HFFc6 (cell line): Measurements from ENCODE around the gene HEXIM1. TPM values are rescaled to one million over a fixed set of nuclear protein-coding genes. Genes with fewer than 3 reads are reported as not detected.

ENCODE experiments used
- DNase-seq: peaks from one replicate; pipeline ENCODE4 v3.0.0-alpha.2; 2018
- H3K27ac Mint-ChIP-seq: 2 replicates; pipeline ENCODE4 v1.8.0; 2020; ENCODE audit warnings: mild to moderate bottlenecking, mixed read lengths
- H3K27me3 Mint-ChIP-seq: 2 replicates; pipeline ENCODE4 v1.8.0; 2021; ENCODE audit warnings: mild to moderate bottlenecking, moderate library complexity, mixed read lengths; ENCODE audit not compliant: insufficient read depth
- H3K36me3 Mint-ChIP-seq: 2 replicates; pipeline ENCODE4 v1.8.0; 2021; ENCODE audit warnings: low read depth, mixed read lengths
- H3K4me1 Mint-ChIP-seq: 2 replicates; pipeline ENCODE4 v1.8.0; 2020; ENCODE audit warnings: low read depth, mixed read lengths
- H3K4me3 Mint-ChIP-seq: 2 replicates; pipeline ENCODE4 v1.8.0; 2020; ENCODE audit warnings: mild to moderate bottlenecking, moderate library complexity, mixed read lengths
- H3K9me3 Mint-ChIP-seq: 2 replicates; pipeline ENCODE4 v1.8.0; 2020; ENCODE audit warnings: mild to moderate bottlenecking, mixed read lengths
- total RNA-seq, 6 experiments: library from RNA; stranded (reverse); fragmentation: NEBNext Ultra II Directional; extraction: Animal tissue kit (Norgen Biotek cat#: 25700); gene quantifications; 2 replicates in 1 of 6; 3 replicates in 5 of 6; pipeline ENCODE4 v1.2.3, GENCODE V29; 2021
- TF ChIP-seq, protein P1 (sequence below): fragments of 200-600 bp; sonication (generic); IDR thresholded peaks from 2 replicates; pipeline ENCODE4 v1.5.0; 2021; ENCODE audit warnings: antibody characterized with exemption, mild to moderate bottlenecking

HEXIM1 gene
- total RNA-seq, 6 experiments from 2014 or later, result 31.8 to 42.0 (median 34.5) TPM

DNA sequence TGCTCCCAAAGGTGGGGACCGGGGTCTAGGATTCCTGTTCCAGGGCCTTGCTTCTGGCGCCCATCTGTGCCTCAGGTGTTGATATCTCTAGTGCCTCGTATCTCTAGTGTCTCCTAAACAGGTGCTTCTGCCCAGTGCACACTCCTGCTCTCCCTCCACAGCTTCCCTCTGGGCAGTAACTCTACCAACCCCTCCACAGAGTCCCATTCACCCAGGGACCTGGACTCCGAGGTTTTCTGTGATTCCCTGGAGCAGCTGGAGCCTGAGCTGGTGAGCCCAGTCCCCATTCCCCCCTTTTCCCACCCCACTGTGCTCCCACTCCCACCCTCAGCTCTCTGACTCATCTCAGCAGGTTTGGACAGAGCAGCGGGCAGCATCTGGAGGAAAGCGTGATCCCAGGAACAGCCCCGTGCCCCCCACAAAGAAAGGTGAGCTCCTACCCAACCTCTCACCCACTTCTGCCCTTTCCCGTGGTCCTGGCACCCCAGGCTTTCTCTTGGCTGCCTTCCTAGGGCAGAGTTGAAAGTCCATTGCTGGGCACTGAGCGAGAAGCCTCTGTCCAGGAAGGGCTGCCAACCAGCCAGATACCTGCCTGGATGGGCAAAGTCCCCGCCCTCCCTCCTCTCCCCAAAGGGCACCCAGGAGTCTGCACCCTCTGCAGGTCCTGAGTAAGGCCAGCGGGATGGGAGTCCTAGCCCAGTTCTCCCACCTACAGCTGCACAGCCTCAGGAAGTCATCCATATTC is 10.5 kb upstream of the HEXIM1 start:
- Mint-ChIP-seq H3K27ac (no peak overlapping the region), H3K4me1 (peaks cover 12% of the 10 kb centered on the region), H3K4me3 (no peak overlapping the region), H3K36me3 (no peaks in the 10 kb centered on the region), H3K9me3 (no peaks in the 10 kb centered on the region), H3K27me3 (peaks cover 1% of the 10 kb centered on the region; the same call in 1 of the 2 replicates)
- DNase-seq, result no peak
- TF ChIP-seq, protein P1, sequence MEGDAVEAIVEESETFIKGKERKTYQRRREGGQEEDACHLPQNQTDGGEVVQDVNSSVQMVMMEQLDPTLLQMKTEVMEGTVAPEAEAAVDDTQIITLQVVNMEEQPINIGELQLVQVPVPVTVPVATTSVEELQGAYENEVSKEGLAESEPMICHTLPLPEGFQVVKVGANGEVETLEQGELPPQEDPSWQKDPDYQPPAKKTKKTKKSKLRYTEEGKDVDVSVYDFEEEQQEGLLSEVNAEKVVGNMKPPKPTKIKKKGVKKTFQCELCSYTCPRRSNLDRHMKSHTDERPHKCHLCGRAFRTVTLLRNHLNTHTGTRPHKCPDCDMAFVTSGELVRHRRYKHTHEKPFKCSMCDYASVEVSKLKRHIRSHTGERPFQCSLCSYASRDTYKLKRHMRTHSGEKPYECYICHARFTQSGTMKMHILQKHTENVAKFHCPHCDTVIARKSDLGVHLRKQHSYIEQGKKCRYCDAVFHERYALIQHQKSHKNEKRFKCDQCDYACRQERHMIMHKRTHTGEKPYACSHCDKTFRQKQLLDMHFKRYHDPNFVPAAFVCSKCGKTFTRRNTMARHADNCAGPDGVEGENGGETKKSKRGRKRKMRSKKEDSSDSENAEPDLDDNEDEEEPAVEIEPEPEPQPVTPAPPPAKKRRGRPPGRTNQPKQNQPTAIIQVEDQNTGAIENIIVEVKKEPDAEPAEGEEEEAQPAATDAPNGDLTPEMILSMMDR, result no peak

DNA sequence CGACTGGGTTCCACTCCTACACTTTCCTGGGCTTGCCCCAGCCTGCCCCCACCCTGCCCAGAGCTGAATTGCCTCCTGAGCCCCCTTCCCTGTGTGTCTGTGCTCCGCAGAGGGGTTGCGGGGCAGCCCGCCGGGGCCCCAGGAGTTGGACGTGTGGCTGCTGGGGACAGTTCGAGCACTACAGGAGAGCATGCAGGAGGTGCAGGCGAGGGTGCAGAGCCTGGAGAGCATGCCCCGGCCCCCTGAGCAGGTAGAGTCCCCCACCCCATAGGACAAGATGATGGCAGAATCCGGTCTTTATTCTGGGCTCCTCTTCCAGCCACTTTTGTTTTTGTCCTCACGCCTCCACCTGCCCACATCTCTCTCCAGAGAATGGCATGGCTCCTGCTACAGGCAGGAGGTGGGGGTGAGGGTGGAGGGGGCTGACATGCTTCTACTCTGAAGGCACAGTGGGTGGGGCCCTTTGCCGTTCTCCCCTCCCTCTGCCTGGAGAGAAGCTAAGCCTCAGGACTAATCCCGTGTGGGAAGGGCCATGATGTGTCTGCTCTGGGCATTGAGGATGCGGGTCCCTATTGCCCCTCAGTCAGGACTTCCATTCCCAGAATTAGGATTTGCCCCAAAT is 9.3 kb upstream of the HEXIM1 start:
- no peaks in the 10 kb centered on the region for H3K9me3 Mint-ChIP-seq
- no peak overlapping the region for H3K27ac Mint-ChIP-seq
- H3K4me3 Mint-ChIP-seq, result no peak overlapping the region
- H3K4me1 Mint-ChIP-seq, result peaks cover 13% of the 10 kb centered on the region; the same call in 1 of the 2 replicates
- TF ChIP-seq, protein P1, result no peak
- DNase-seq, result no peak
- H3K27me3 Mint-ChIP-seq, result peaks cover 1% of the 10 kb centered on the region; the same call in 1 of the 2 replicates
- no peaks in the 10 kb centered on the region for H3K36me3 Mint-ChIP-seq

DNA sequence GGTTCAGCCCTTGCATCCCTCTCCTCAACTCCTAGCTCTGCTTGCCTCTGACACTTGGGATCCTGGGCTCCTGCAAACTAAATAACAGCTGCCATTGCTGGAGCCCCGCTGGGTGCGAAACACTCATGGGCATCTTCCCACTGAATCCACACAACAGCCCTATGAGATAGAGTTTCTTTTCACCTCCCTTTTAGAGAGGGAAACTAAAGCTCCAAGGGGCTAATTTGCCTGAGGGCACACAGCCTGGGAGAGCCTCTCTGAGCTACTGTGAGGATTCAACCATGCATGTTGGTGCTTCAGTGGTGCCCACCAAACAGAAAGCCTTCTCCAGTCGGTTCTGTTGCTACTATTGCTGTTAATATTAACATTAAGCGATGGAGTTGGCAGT is 8.7 kb upstream of the HEXIM1 start:
- 0 out of 2 replicates have a peak, but pooled peaks cover 13% of the 10 kb centered on the region for H3K4me1 Mint-ChIP-seq
- H3K36me3 Mint-ChIP-seq, result no peaks in the 10 kb centered on the region
- H3K4me3 Mint-ChIP-seq, result no peak overlapping the region
- no peak overlapping the region for H3K27ac Mint-ChIP-seq
- DNase-seq, result no peak
- H3K27me3 Mint-ChIP-seq, result peaks cover 1% of the 10 kb centered on the region; the same call in 1 of the 2 replicates
- no peaks in the 10 kb centered on the region for H3K9me3 Mint-ChIP-seq
- TF ChIP-seq, protein P1, result no peak

DNA sequence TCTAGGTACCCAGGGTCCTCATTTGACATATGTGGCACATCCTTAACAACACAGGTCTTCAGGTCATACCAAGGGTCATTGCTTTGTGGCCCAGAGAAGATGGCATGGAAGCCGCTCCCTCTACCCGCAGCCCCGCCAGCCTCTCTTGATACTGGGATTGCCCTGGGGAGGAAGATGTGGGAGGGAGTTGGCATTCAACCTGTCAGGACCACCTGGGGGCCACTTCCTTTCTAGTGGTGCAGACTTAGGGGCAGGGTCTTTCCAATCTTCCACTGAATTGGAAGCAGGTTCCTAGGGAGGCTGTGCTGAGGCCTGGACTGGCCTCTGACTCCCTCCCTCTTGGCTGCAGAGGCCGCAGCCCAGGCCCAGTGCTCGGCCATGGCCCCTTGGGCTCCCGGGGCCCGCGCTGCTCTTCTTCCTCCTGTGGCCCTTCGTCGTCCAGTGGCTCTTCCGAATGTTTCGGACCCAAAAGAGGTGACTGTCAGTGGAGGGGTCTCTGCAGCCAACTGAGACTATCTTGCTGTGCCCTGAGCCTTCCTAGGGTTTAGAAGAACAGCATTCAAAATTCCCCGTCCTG is 5.1 kb upstream of the HEXIM1 start:
- DNase-seq, result no peak
- peak overlapping the region; percentile 78 for H3K27ac Mint-ChIP-seq
- H3K4me3 Mint-ChIP-seq, result peak overlapping the region; percentile 66; the same call in 1 of the 2 replicates

DNA sequence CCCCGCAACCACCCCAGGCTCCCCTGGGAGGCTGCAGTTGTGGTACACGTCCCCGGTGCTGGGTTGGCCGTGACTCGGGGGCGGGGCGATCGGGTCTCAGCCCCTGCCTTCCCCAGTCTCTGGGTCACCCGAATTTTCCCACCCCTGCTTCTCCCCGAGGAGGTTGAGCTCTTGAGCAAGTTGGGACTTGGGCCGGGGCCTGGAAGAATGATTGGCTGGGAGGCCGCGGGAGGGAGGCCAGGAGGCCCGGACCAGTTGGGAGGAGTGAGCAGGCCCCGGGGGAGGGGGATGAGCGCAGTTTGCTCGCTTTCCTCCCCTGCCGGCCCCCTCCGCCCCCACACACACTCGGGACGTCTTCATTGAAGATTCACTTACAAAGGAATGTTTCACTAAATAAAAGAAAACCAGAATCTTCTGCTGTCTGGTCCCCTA is 4.5 kb upstream of the HEXIM1 start:
- Mint-ChIP-seq H3K27ac (peak overlapping the region; percentile 78), H3K4me1 (peaks cover 25% of the 10 kb centered on the region), H3K36me3 (peaks cover 13% of the 10 kb centered on the region), H3K9me3 (peaks cover 5% of the 10 kb centered on the region), H3K27me3 (peaks cover 13% of the 10 kb centered on the region), H3K4me3 (peak overlapping the region; percentile 66)
- TF ChIP-seq, protein P1, result no peak
- DNase-seq, result peak; percentile 56

More for the DNA sequence above, 5.1 kb upstream of the HEXIM1 start:
- TF ChIP-seq, protein P1, result no peak
- Mint-ChIP-seq H3K9me3 (peaks cover 1% of the 10 kb centered on the region), H3K36me3 (peaks cover 13% of the 10 kb centered on the region), H3K4me1 (peaks cover 25% of the 10 kb centered on the region), H3K27me3 (peaks cover 9% of the 10 kb centered on the region)
